ENCODE results near the gene TGFBRAP1. TPM values are rescaled to one million over a fixed set of nuclear protein-coding genes. Genes with fewer than 3 reads are reported as not detected.

Gene TGFBRAP1
- total and polyA plus RNA-seq, 7 donors: 4.8 to 24.6 (median 17.4) TPM

DNA sequence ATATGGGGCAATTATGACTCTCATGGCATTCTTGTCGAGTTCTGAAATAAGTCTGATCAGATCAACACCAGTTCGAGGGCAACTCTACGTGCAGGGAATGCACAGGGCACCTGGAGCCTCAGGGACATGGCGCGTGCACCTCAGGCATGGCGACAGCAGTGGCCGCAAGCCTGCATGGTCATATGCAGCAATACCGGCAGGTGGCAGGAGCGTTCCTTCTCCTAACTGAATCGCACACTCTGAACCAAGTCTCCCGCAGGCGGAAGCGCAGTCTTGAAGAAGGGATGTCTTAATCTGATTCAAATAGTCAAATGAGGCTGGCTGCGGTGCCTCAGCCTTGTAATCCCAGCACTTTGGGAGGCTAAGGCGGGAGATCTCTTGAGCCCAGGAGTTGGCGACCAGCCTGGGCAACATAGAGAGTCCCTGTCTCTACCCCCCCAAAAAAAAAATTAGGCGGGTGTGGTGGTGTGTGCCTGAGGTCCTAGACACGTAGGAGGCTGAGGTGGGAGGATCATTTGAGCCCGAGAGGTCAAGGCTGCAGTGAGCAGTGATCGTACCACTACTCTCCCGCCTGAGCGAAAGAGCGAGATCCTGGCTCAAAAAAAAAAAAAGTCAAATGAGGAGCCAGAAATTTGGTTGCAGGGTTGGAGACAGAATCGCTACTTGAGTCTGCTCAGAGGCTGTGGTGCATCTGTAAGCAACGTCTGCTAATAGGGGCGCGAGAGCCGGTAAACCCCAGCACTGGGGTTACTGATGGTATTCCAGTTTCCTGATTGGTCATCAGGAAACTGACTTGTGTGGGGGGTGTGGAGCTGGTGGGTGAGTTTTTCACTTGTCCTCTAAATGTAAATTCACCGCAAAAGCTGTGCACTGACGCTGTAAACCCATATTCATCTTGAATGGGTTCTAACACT is 40.5 kb upstream of the TGFBRAP1 start:
- peak; percentile 93 for DNase-seq
- TF ChIP-seq POLR2AphosphoS5 (IDR thresholded peaks at IDR 0.05): peak in 1 of 4 donors; percentile 28
- no peak for TF ChIP-seq EP300 (IDR thresholded peaks at IDR 0.05)
- TF ChIP-seq, protein P1, sequence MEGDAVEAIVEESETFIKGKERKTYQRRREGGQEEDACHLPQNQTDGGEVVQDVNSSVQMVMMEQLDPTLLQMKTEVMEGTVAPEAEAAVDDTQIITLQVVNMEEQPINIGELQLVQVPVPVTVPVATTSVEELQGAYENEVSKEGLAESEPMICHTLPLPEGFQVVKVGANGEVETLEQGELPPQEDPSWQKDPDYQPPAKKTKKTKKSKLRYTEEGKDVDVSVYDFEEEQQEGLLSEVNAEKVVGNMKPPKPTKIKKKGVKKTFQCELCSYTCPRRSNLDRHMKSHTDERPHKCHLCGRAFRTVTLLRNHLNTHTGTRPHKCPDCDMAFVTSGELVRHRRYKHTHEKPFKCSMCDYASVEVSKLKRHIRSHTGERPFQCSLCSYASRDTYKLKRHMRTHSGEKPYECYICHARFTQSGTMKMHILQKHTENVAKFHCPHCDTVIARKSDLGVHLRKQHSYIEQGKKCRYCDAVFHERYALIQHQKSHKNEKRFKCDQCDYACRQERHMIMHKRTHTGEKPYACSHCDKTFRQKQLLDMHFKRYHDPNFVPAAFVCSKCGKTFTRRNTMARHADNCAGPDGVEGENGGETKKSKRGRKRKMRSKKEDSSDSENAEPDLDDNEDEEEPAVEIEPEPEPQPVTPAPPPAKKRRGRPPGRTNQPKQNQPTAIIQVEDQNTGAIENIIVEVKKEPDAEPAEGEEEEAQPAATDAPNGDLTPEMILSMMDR (IDR thresholded peaks at IDR 0.05): peak; percentile 87 to 96 (median 90)
- no peak for TF ChIP-seq POLR2A (IDR thresholded peaks at IDR 0.05)
- intact Hi-C loops (cut with DNase I): loop anchor here (1.0 to 10.0 kb wide), 4 partner anchors 72 to 665 kb away; no protein-coding TSS in a partner anchor
- 43 to 45% methylated on average over 30 of the region's 30 CpGs for WGBS, 2 donors
- H3K9me3 ChIP-seq: no peaks in the 10 kb centered on the region
- H3K4me1 ChIP-seq: peaks cover 0 to 39% (median 28%) of the 10 kb centered on the region in 4 donors
- no peaks in the 10 kb centered on the region for H3K27me3 ChIP-seq
- H3K27ac ChIP-seq: no peak overlapping the region
- peaks cover 0 to 61% (median 9%) of the 10 kb centered on the region in 4 donors for H3K36me3 ChIP-seq
- H3K4me3 ChIP-seq: no peak overlapping the region

DNA sequence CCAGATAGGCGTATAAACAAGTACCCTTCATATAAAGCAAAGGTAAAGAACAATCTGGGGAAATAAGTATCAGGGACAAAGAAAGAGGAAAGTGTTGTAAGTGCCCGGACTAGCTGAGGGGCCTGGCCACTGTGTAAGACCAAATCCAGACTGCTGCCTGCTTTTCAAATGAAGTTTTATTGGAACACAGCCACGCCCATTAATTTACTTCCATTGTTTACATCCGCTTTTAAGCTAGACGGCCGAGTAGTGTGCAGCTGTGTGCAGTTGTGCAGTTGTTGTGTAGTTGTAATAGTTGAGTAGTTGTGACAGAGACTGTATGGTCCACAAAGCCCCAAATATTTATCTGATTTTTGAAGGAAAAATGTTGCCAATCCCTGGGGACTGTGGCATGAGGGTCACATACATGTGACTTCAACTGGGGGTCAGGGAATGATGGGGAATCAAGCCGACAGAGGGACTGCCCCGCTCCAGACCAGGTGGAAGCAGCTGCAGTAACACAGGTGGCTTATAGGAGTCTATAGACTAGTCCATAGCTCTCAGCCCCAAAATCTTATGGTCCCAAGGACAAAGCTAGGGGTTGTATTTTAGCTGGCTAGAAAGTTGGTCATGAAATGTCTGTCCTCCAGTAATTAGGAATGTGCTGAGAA is 39.3 kb upstream of the TGFBRAP1 start:
- Histone ChIP-seq H3K4me3 (no peak overlapping the region), H3K36me3 (peaks cover 0 to 71% (median 13%) of the 10 kb centered on the region in 4 donors), H3K27me3 (no peaks in the 10 kb centered on the region), H3K4me1 (peaks cover 0 to 27% (median 20%) of the 10 kb centered on the region in 4 donors), H3K27ac (no peak overlapping the region), H3K9me3 (no peaks in the 10 kb centered on the region)
- WGBS, 2 donors: 32 to 63% methylated on average over 8 of the region's 8 CpGs
- DNase-seq: no peak
- TF ChIP-seq POLR2A (IDR thresholded peaks at IDR 0.05) (no peak), EP300 (IDR thresholded peaks at IDR 0.05) (no peak), POLR2AphosphoS5 (IDR thresholded peaks at IDR 0.05) (no peak)
- TF ChIP-seq, protein P1 (IDR thresholded peaks at IDR 0.05): no peak
- intact Hi-C loops (cut with DNase I): loop anchor here (5.0 kb wide), 1 partner anchor 173 kb away; no protein-coding TSS in a partner anchor

DNA sequence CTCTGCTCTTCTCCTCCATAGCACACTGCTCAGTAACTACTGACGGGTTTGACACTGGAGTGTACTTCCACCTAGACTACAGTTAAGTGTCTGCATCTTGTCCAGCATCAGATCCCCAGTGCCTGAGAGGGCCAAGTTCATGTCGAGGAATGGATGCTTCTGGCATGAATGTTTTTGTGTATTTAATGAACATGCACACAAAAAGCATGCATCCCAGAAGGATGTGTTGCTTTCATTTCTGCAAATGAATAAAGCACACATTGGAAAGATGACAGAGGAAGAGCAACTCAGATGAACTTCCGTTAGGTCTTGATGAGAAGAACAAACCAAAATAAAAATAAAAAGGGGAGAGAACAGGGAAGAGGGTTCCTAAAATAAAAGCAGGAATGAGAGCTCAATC is 35.7 kb upstream of the TGFBRAP1 start:
- intact Hi-C loops (cut with DNase I): loop anchor here (5.0 kb wide), 1 partner anchor 177 kb away; no protein-coding TSS in a partner anchor
- Histone ChIP-seq H3K36me3 (peaks cover 6 to 91% (median 38%) of the 10 kb centered on the region in 4 donors), H3K27ac (no peak overlapping the region), H3K4me1 (peaks cover 0 to 11% (median 6%) of the 10 kb centered on the region in 4 donors), H3K9me3 (no peaks in the 10 kb centered on the region), H3K4me3 (no peak overlapping the region), H3K27me3 (no peaks in the 10 kb centered on the region)
- no peak for DNase-seq
- 82 to 84% methylated on average over 3 of the region's 3 CpGs for WGBS, 2 donors
- no peak for TF ChIP-seq POLR2A (IDR thresholded peaks at IDR 0.05)

DNA sequence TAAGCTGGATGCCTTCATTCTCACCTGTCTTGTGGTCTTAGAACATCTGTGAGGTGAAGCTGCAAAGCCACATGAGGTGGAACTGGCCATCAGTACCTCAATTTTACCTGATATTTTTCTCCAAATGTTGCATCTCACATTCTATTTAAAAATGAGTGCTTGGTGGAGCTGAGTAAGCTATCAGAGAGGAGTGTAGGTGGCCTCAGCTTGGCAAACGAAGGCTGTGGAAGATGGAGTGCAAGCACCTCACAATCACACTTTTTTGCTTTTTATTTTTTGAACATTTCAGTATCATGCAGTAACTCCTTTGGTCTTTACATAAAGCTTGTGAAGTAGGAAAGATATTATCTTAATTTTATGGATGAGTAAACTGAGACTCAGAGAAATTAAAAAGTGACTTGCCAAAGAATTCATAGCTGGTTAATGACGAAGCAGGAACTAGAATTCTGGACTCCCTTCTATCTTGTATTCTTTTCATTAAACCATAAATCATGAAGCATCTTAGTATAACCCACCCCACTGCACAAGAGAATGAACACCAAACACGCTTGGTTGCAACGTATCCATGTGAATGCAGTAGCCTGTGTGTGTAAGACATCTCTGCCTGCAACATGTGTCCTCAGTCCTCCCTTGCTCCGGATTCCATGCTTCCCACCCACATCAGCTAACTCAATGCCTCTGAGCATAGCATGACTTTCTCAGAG is 35.1 kb upstream of the TGFBRAP1 start:
- intact Hi-C loops (cut with DNase I): loop anchor here (5.0 kb wide), 1 partner anchor 178 kb away; no protein-coding TSS in a partner anchor
- Histone ChIP-seq H3K36me3 (peaks cover 6 to 94% (median 40%) of the 10 kb centered on the region in 4 donors), H3K4me1 (peaks cover 0 to 5% (median under 1%) of the 10 kb centered on the region in 4 donors), H3K27me3 (no peaks in the 10 kb centered on the region), H3K4me3 (no peak overlapping the region), H3K27ac (no peak overlapping the region), H3K9me3 (no peaks in the 10 kb centered on the region)
- no peak for DNase-seq
- no peak for TF ChIP-seq POLR2A (IDR thresholded peaks at IDR 0.05)
- TF ChIP-seq, protein P1 (IDR thresholded peaks at IDR 0.05): no peak
- no peak for TF ChIP-seq POLR2AphosphoS5 (IDR thresholded peaks at IDR 0.05)
- TF ChIP-seq EP300 (IDR thresholded peaks at IDR 0.05): no peak
- WGBS, 2 donors: 84 to 94% methylated on average over 5 of the region's 5 CpGs
